NT2/D1 (cell line): Measurements from ENCODE around the gene NOL4L.

Experiments used
- SUZ12 ChIP-seq: IDR thresholded peaks from 2 replicates; pipeline ENCODE4 v1.6.1; 2011; ENCODE audit not compliant: insufficient read length, insufficient read depth; ENCODE audit errors: extremely low read depth
- YY1 ChIP-seq: IDR thresholded peaks from 2 replicates; pipeline ENCODE4 v1.6.1; 2011; ENCODE audit not compliant: insufficient read length, insufficient read depth
- ZNF274 ChIP-seq: IDR thresholded peaks from 2 replicates; pipeline ENCODE4 v1.6.1; 2011; ENCODE audit warnings: mild to moderate bottlenecking, low read depth, low read length

- no peak for TF ChIP-seq ZNF274
- TF ChIP-seq SUZ12: no peak
- no peak for TF ChIP-seq YY1
Measured at GRCh38 chr20:32411955-32412706, 173.0 kb downstream of the NOL4L start.
